A673 (cell line): ENCODE results near the gene SPATA13. TPM values are rescaled to one million over a fixed set of nuclear protein-coding genes. Genes with fewer than 3 reads are reported as not detected.

Source experiments
- BruUV-seq: library from RNA; stranded (reverse); fragments of 400-500 nt; replicated peaks from 2 replicates; lab custom pipeline; 2021; lab: Mats Ljungman, UMichigan
- CTCF ChIA-PET: fragments of 300-600 bp; sonication (Branson Sonifier 250); formaldehyde crosslinking; loops from one replicate; lab custom pipeline; 2022; ENCODE audit warnings: antibody characterized with exemption; lab: Charles Lee
- POLR2A ChIA-PET: fragments of 300-600 bp; sonication (Branson Sonifier 250); formaldehyde crosslinking; loops from one replicate; lab custom pipeline; 2022; ENCODE audit warnings: antibody characterized with exemption; ENCODE audit not compliant: low non-redundant PET; lab: Charles Lee
- DNase-seq: peaks from one replicate; pipeline ENCODE4 v3.0.0-alpha.2; 2015; ENCODE audit warnings: low spot score
- H3K27ac ChIP-seq: fragments of 200-600 bp; sonication (generic); 2 replicates; pipeline ENCODE4 v1.5.1; 2016; ENCODE audit warnings: mixed run types, low read depth, mild to moderate bottlenecking, mixed read lengths, antibody characterized with exemption, low read length; ENCODE audit not compliant: poor library complexity, severe bottlenecking
- H3K27me3 ChIP-seq: fragments of 200-600 bp; sonication (generic); replicated peaks from 2 replicates; pipeline ENCODE4 v1.6.1; 2017; ENCODE audit warnings: mixed run types, low read depth, mild to moderate bottlenecking, mixed read lengths, antibody characterized with exemption, low read length; ENCODE audit not compliant: insufficient read depth, poor library complexity
- H3K36me3 ChIP-seq: fragments of 200-600 bp; sonication (generic); 2 replicates; pipeline ENCODE4 v1.6.1; 2016; ENCODE audit warnings: mixed run types, mild to moderate bottlenecking, mixed read lengths, antibody characterized with exemption, low read length; ENCODE audit not compliant: insufficient read depth, poor library complexity, severe bottlenecking
- H3K4me1 ChIP-seq: fragments of 200-600 bp; sonication (generic); 2 replicates; pipeline ENCODE4 v1.6.1; 2017; ENCODE audit warnings: mixed run types, mild to moderate bottlenecking, mixed read lengths, antibody characterized with exemption, low read length; ENCODE audit not compliant: insufficient read depth, poor library complexity, severe bottlenecking
- H3K4me3 ChIP-seq: fragments of 200-600 bp; sonication (generic); 2 replicates; pipeline ENCODE4 v1.5.1; 2016; ENCODE audit warnings: low read depth, mixed run types, mild to moderate bottlenecking, mixed read lengths, low read length; ENCODE audit not compliant: poor library complexity, severe bottlenecking
- H3K9me3 ChIP-seq: fragments of 200-600 bp; sonication (generic); 2 replicates; pipeline ENCODE4 v1.6.1; 2016; ENCODE audit warnings: mixed run types, low read depth, mild to moderate bottlenecking, mixed read lengths, antibody characterized with exemption, low read length; ENCODE audit not compliant: poor library complexity, severe bottlenecking
- EZH2 ChIP-seq: fragments of 200-600 bp; sonication (generic); IDR thresholded peaks from 2 replicates; pipeline ENCODE4 v1.6.1; 2017; ENCODE audit warnings: borderline replicate concordance, low read depth, mild to moderate bottlenecking, mixed read lengths, antibody characterized with exemption, low read length; ENCODE audit not compliant: poor library complexity, severe bottlenecking
- intact Hi-C: fragments of 100-400 bp; cut with micrococcal nuclease; formaldehyde crosslinking; loops from one replicate; pipeline ENCODE4 v1.10.0; 2022; ENCODE audit not compliant: unreplicated experiment
- total RNA-seq: library from RNA; stranded (reverse); gene quantifications from 2 replicates; pipeline ENCODE4 v1.2.3, GENCODE V29; 2021
- TF ChIP-seq, protein P1 (sequence below): fragments of 300-800, 200-600 bp; sonication (generic); conservative IDR thresholded peaks from 2 replicates; pipeline ENCODE4 v1.5.1; 2017; ENCODE audit warnings: low read depth, mild to moderate bottlenecking, antibody characterized with exemption, low read length, moderate library complexity, mixed read lengths

Gene SPATA13
- total RNA-seq, 1 experiment from 2014 or later = 58.2 TPM

DNA sequence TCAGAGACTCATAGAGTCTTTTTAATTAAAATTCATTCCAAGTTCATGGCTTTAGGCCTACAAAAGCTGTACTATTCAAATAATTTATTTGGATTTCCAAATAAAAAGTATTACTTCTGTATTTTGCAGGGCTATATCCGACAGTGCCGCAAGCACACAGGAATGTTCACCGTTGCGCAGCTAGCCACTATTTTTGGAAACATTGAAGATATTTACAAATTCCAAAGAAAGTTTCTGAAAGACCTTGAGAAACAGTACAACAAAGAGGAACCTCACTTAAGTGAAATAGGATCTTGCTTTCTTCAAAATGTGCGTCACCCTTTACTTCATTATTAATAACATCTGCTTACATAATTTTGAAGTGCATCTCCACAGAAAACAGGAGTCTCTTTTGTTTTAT, 128.3 kb downstream of the SPATA13 start:
- TF ChIP-seq, protein P1, sequence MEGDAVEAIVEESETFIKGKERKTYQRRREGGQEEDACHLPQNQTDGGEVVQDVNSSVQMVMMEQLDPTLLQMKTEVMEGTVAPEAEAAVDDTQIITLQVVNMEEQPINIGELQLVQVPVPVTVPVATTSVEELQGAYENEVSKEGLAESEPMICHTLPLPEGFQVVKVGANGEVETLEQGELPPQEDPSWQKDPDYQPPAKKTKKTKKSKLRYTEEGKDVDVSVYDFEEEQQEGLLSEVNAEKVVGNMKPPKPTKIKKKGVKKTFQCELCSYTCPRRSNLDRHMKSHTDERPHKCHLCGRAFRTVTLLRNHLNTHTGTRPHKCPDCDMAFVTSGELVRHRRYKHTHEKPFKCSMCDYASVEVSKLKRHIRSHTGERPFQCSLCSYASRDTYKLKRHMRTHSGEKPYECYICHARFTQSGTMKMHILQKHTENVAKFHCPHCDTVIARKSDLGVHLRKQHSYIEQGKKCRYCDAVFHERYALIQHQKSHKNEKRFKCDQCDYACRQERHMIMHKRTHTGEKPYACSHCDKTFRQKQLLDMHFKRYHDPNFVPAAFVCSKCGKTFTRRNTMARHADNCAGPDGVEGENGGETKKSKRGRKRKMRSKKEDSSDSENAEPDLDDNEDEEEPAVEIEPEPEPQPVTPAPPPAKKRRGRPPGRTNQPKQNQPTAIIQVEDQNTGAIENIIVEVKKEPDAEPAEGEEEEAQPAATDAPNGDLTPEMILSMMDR = no peak
- no peak for TF ChIP-seq EZH2
- no peaks in the 10 kb centered on the region for H3K27me3 ChIP-seq
- no peak overlapping the region for H3K27ac ChIP-seq
- no TSS peak for BruUV-seq
- no peak for DNase-seq
- H3K9me3 ChIP-seq = no peaks in the 10 kb centered on the region
- peaks cover 84% of the 10 kb centered on the region for H3K36me3 ChIP-seq
- intact Hi-C loops = no loop called here
- H3K4me3 ChIP-seq = no peak overlapping the region
- CTCF ChIA-PET = no interaction called here
- POLR2A ChIA-PET = no interaction called here
- peaks cover 20% of the 10 kb centered on the region for H3K4me1 ChIP-seq

DNA sequence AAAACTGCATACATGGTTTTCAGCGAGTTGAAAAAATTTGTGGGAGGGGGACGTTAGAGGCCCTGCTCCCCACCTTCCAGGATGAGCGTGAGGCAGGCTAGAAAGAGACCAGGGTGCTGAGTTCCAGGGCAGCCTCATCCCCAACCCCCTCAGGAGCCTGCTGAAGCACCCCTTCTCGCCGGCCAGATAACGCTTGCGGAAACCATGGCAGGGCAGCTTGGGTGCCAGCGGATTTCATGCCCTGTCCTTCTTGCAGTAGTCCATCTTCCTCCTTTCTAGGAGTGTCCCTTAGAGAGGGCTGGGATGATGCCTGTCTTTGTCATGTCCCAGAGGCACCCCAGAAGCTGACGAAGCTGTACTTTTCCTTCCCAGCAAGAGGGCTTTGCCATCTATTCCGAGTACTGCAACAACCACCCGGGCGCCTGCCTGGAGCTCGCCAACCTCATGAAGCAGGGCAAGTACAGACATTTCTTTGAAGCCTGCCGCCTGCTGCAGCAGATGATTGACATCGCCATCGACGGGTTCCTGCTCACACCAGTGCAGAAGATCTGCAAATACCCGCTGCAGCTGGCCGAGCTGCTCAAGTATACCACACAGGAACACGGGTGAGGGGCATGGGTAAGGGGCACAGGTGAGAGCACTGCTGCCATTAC, 129.9 kb downstream of the SPATA13 start:
- Histone ChIP-seq H3K36me3 (peaks cover 82% of the 10 kb centered on the region), H3K27ac (no peak overlapping the region), H3K27me3 (no peaks in the 10 kb centered on the region), H3K4me1 (peaks cover 34% of the 10 kb centered on the region), H3K9me3 (no peaks in the 10 kb centered on the region), H3K4me3 (no peak overlapping the region)
- POLR2A ChIA-PET = no interaction called here
- intact Hi-C loops = no loop called here
- no TSS peak for BruUV-seq
- no peak for TF ChIP-seq EZH2
- TF ChIP-seq, protein P1 = no peak
- DNase-seq = no peak
- CTCF ChIA-PET = no interaction called here

DNA sequence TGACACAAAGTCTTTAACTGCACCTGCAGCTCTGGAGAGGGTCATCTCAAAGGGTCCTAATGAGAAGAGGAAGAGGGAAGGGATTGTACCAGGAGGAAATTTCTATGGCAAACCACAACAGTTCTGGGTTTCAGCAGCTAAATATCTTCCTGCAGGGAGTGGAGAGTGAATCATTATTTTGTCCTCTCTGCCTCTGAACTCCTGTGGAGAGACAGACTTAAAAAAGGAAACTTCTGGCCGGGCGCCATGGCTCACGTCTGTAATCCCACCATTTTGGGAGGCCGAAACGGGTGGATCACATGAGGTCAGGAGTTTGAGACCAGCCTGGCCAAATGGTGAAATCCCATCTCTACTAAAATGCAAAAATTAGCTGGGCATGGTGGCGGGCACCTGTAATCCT, 132.0 kb downstream of the SPATA13 start:
- Histone ChIP-seq H3K4me3 (peak overlapping the region; percentile 34), H3K36me3 (peaks cover 83% of the 10 kb centered on the region), H3K9me3 (no peaks in the 10 kb centered on the region), H3K27me3 (no peaks in the 10 kb centered on the region), H3K27ac (peak overlapping the region; percentile 87), H3K4me1 (peaks cover 34% of the 10 kb centered on the region)
- peak; percentile 80 for DNase-seq
- no TSS peak for BruUV-seq
- ChIA-PET CTCF (interaction anchor here (0.9 kb wide), 1 partner anchor 10 kb away, joined by 3 read pairs; no protein-coding TSS in a partner anchor), POLR2A (no interaction called here)
- TF ChIP-seq EZH2 = no peak
- TF ChIP-seq, protein P1 = no peak
- intact Hi-C loops = loop anchor here (2.0 kb wide), 1 partner anchor 14 kb away; no protein-coding TSS in a partner anchor
